KMS-11 (cell line): ENCODE data around the gene PLXNA4.

ENCODE experiments used
- H2AFZ ChIP-seq: fragments of 200-600 bp; sonication (generic); 2 replicates; pipeline ENCODE4 v1.6.1; 2016; ENCODE audit warnings: antibody characterized with exemption, mixed run types, low read depth
- H3K27ac ChIP-seq: fragments of 200-600 bp; sonication (generic); 2 replicates; pipeline ENCODE4 v1.6.1; 2016; ENCODE audit warnings: mild to moderate bottlenecking, mixed run types
- H3K27me3 ChIP-seq: fragments of 200-600 bp; sonication (generic); 2 replicates; pipeline ENCODE4 v1.6.1; 2017; ENCODE audit warnings: mild to moderate bottlenecking, low read depth, mixed run types, moderate library complexity; ENCODE audit not compliant: insufficient read depth
- H3K36me3 ChIP-seq: fragments of 200-600 bp; sonication (generic); 2 replicates; pipeline ENCODE4 v1.6.1; 2017; ENCODE audit warnings: mild to moderate bottlenecking, mixed run types; ENCODE audit not compliant: insufficient read depth
- H3K4me1 ChIP-seq: fragments of 200-600 bp; sonication (generic); 2 replicates; pipeline ENCODE4 v1.6.1; 2016; ENCODE audit warnings: mild to moderate bottlenecking, low read depth, mixed run types; ENCODE audit not compliant: poor library complexity, severe bottlenecking
- H3K4me2 ChIP-seq: fragments of 200-600 bp; sonication (generic); 2 replicates; pipeline ENCODE4 v1.7.0; 2016; ENCODE audit warnings: mild to moderate bottlenecking, mixed run types
- H3K4me3 ChIP-seq: fragments of 200-600 bp; sonication (generic); IDR thresholded peaks from 2 replicates; pipeline ENCODE4 v1.6.1; 2017; ENCODE audit warnings: low read depth, low read length, mixed read lengths; ENCODE audit not compliant: insufficient read depth
- H3K79me2 ChIP-seq: fragments of 200-600 bp; sonication (generic); 2 replicates; pipeline ENCODE4 v1.6.1; 2016; ENCODE audit warnings: low read depth, mixed run types; ENCODE audit not compliant: insufficient read depth
- H3K9ac ChIP-seq: fragments of 200-600 bp; sonication (generic); 2 replicates; pipeline ENCODE4 v1.6.1; 2016; ENCODE audit warnings: mild to moderate bottlenecking, mixed run types
- H4K20me1 ChIP-seq: fragments of 200-600 bp; sonication (generic); 2 replicates; pipeline ENCODE4 v1.6.1; 2016; ENCODE audit warnings: mild to moderate bottlenecking, mixed run types; ENCODE audit not compliant: insufficient read depth
- TF ChIP-seq, protein P1 (sequence below): fragments of 200-600 bp; sonication (generic); conservative IDR thresholded peaks from 2 replicates; pipeline ENCODE4 v1.6.1; 2017; ENCODE audit warnings: low read depth, mild to moderate bottlenecking, antibody characterized with exemption, low read length, moderate library complexity, mixed read lengths

PLXNA4 gene

DNA sequence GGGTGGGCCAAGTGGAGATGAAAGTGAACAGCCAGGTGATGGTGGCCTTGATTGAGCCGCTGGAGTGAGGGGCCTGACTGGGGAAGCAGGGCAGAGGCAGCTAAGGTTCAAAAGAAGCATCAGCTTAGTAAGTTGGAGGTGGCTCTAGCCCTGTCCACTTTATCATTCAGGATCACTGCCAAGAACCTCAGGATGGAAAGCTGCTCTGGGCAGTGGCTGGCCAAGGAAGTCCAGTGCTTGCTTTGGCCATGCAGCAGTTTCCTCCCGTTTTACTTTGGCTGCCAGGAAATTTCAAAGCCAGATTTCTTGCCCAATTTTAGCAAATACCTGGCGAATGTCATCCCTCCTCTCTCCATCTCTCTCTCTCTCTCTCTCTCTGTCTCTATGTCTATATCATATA lies 384.9 kb downstream of the PLXNA4 start:
- no peaks in the 10 kb centered on the region for H3K4me1 ChIP-seq
- no peaks in the 10 kb centered on the region for H3K36me3 ChIP-seq
- no peak overlapping the region for H3K4me3 ChIP-seq
- no peaks in the 10 kb centered on the region for H3K27me3 ChIP-seq
- no peaks in the 10 kb centered on the region for H4K20me1 ChIP-seq
- H2AFZ ChIP-seq, result no peak overlapping the region
- H3K9ac ChIP-seq, result no peak overlapping the region
- TF ChIP-seq, protein P1, sequence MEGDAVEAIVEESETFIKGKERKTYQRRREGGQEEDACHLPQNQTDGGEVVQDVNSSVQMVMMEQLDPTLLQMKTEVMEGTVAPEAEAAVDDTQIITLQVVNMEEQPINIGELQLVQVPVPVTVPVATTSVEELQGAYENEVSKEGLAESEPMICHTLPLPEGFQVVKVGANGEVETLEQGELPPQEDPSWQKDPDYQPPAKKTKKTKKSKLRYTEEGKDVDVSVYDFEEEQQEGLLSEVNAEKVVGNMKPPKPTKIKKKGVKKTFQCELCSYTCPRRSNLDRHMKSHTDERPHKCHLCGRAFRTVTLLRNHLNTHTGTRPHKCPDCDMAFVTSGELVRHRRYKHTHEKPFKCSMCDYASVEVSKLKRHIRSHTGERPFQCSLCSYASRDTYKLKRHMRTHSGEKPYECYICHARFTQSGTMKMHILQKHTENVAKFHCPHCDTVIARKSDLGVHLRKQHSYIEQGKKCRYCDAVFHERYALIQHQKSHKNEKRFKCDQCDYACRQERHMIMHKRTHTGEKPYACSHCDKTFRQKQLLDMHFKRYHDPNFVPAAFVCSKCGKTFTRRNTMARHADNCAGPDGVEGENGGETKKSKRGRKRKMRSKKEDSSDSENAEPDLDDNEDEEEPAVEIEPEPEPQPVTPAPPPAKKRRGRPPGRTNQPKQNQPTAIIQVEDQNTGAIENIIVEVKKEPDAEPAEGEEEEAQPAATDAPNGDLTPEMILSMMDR, result no peak
- no peaks in the 10 kb centered on the region for H3K79me2 ChIP-seq
- H3K4me2 ChIP-seq, result no peak overlapping the region
- no peak overlapping the region for H3K27ac ChIP-seq

DNA sequence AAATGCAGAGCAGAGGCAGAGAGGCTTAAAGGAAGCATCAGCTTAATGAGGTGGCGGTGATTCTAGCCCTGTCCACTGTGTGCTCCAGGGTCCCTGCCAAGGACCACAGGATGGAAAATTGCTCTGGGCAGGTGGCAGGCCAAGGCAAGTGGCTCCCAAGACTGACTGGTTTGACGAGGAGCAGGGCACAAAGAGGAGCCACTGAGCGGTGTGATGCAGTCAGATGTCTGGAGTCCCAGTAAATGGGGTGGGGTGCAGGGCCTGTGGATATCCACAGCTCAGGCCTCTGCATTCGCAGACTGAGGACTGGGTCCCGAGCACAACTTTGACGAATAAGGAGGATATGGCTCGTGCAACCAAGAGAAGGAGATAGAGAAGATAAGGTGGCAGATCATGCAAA lies 385.6 kb downstream of the PLXNA4 start:
- no peaks in the 10 kb centered on the region for H3K27me3 ChIP-seq
- H3K4me1 ChIP-seq, result no peaks in the 10 kb centered on the region
- no peaks in the 10 kb centered on the region for H3K79me2 ChIP-seq
- H3K27ac ChIP-seq, result no peak overlapping the region
- no peak overlapping the region for H3K4me3 ChIP-seq
- H2AFZ ChIP-seq, result no peak overlapping the region
- H3K4me2 ChIP-seq, result no peak overlapping the region
- TF ChIP-seq, protein P1, result no peak
- no peaks in the 10 kb centered on the region for H4K20me1 ChIP-seq
- H3K36me3 ChIP-seq, result no peaks in the 10 kb centered on the region
- H3K9ac ChIP-seq, result no peak overlapping the region

DNA sequence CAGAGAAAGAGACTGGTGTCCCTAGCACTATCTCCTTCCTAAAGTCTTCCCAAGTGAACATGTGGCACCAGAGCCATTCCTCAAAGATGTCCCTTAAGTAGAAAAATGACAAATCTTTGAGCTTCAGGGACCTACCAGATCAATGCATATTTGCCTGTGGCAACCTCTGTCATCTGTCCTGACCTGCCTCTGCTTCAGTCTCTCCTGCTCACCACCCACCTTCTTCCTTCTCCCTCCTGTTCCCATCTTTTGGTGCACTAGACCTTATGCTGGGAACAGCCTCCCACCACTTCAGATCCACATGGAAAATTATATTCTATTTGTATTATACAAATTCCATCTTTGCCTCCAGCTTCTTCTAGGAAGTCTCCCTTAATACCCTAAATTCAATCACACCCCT lies 386.4 kb downstream of the PLXNA4 start:
- Histone ChIP-seq H3K4me3 (no peak overlapping the region), H2AFZ (no peak overlapping the region), H4K20me1 (no peaks in the 10 kb centered on the region), H3K27ac (no peak overlapping the region), H3K79me2 (no peaks in the 10 kb centered on the region), H3K9ac (no peak overlapping the region), H3K27me3 (no peaks in the 10 kb centered on the region), H3K4me1 (no peaks in the 10 kb centered on the region), H3K4me2 (no peak overlapping the region), H3K36me3 (no peaks in the 10 kb centered on the region)
- TF ChIP-seq, protein P1, result no peak

DNA sequence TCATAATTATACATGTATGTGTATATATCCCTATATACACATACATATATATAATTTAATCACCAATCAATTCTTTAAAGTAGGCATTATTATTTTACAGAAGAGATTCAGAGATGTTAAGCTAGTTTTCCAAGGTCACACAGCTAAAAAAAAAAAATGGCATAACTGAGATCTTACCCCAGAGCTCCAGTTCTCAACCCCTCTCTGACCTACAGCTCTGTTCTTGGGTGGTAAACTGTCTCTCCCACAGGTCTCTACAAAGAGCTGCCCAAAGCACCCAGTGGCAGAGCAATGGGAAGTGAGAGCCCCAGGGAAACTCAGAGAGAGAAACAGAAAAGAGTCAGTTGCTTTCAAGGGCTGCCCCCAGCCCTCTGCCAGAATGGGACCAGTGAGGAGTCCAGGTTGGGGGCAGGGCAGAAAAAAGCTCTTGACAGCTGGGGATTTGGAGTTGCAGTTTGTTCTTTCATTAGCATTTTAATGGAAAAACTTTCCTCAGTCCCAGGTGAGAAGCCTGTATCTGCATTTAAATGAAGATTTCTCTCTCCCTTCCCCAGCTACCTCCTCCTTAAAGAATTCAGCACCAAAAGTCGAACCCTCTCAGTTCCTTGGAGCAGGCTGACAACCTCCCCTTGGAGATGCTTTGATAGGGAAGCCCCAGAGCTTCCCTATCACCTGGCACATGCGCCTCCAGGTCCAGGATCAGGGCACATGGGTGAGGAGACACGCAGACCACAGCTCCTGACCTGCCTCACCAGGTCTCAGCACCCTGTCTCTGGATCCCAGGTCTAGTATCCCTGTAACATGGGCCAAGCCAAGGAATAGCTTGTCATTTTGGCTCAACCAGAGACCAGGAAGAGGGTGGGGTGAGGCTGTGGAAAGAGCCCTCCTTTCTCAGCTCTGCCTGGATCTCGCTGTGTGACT lies 388.1 kb downstream of the PLXNA4 start:
- Histone ChIP-seq H3K36me3 (no peaks in the 10 kb centered on the region), H3K9ac (no peak overlapping the region), H3K4me3 (no peak overlapping the region), H3K4me2 (no peak overlapping the region), H3K79me2 (no peaks in the 10 kb centered on the region), H3K27ac (no peak overlapping the region), H3K27me3 (no peaks in the 10 kb centered on the region), H4K20me1 (no peaks in the 10 kb centered on the region), H2AFZ (no peak overlapping the region), H3K4me1 (no peaks in the 10 kb centered on the region)
- TF ChIP-seq, protein P1, result no peak
